T-helper 17 cell (primary cell): ENCODE measurements around the gene SDK1. TPM values are rescaled to one million over a fixed set of nuclear protein-coding genes. Genes with fewer than 3 reads are reported as not detected.

Source experiments
- ATAC-seq: fragments of 150-1000 bp; cut with Tn5 transposase; 2 replicates; pipeline ENCODE4 v1.10.0; 2021; ENCODE audit warnings: mild to moderate bottlenecking, moderate library complexity
- DNase-seq, 3 donors: peaks; one replicate each; pipeline versions ENCODE4 v3.0.0 to v3.0.0-alpha.2; 2020 to 2021
- H3K9me3 ChIP-seq: one replicate; pipeline ENCODE4 v1.7.0; 2013; ENCODE audit warnings: low read length, mild to moderate bottlenecking; ENCODE audit not compliant: control insufficient read depth, poor library complexity, severe bottlenecking
- H3K27ac Mint-ChIP-seq: one replicate; pipeline ENCODE4 v1.8.0; 2022; ENCODE audit warnings: mild to moderate bottlenecking, moderate library complexity, mixed read lengths
- H3K27me3 Mint-ChIP-seq: one replicate; pipeline ENCODE4 v1.8.0; 2022; ENCODE audit warnings: mixed read lengths
- H3K36me3 Mint-ChIP-seq: one replicate; pipeline ENCODE4 v1.8.0; 2022; ENCODE audit warnings: low read depth, mixed read lengths
- H3K4me1 Mint-ChIP-seq: one replicate; pipeline ENCODE4 v1.8.0; 2022; ENCODE audit warnings: mild to moderate bottlenecking, mixed read lengths
- H3K4me3 Mint-ChIP-seq: one replicate; pipeline ENCODE4 v1.8.0; 2022; ENCODE audit warnings: mild to moderate bottlenecking, moderate library complexity, mixed read lengths
- total RNA-seq, 4 donors: library from RNA in 2 of 4; stranded (reverse) in 2 of 4; gene quantifications; one replicate each; pipeline ENCODE4 v1.2.3 and lab custom pipeline; 2022 to 2026

The SDK1 gene
- total RNA-seq, 2 donors from 2014 or later = 0.12 to 0.13 TPM

DNA sequence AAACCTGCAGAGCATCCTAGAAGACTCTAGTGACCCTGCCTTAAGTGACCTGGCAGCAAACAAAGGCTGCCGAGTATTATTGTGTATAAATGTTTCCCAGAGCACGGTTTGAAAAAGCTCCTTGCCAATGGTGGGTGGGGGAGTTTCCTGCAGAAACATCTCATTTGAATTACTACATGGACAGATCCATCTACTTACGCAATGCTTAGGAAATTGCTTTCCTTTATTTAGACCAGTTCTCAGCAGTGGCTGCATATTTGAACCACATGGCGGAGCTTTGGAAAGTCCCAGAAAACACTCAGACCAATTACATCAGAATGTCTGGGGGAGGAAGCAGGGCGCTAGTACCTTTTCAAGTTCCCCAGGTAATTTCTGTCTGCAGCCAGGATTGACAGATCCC, 560.9 kb downstream of the SDK1 start:
- Mint-ChIP-seq H3K4me1 (no peaks in the 10 kb centered on the region), H3K36me3 (peaks cover 2% of the 10 kb centered on the region), H3K27ac (no peak overlapping the region), H3K27me3 (peaks cover 44% of the 10 kb centered on the region), H3K4me3 (no peak overlapping the region)
- no peaks in the 10 kb centered on the region for H3K9me3 ChIP-seq
- ATAC-seq = no peak
- no peak for DNase-seq

DNA sequence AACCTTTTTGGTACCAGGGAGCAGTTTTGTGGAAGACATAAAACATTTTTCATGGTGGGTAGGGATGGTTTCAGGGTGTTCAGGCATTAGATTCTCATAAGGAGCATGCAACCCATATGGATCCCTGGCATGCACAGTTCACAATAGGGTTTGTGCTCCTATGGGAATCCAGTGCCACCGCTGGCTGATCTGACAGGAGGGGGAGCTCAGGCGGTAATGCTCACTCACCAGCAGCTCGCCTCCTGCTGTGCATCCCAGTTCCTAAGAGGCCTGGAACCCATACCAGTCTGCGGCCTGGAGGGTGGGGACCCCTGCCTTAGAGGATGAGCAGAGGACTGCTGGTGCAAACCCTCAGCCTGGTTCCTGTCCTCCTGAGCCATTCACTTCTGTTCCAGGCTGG, 561.7 kb downstream of the SDK1 start:
- DNase-seq = no peak
- Mint-ChIP-seq H3K4me3 (no peak overlapping the region), H3K36me3 (peaks cover 2% of the 10 kb centered on the region), H3K27ac (no peak overlapping the region), H3K4me1 (no peaks in the 10 kb centered on the region), H3K27me3 (peaks cover 39% of the 10 kb centered on the region)
- no peak for ATAC-seq
- no peaks in the 10 kb centered on the region for H3K9me3 ChIP-seq

DNA sequence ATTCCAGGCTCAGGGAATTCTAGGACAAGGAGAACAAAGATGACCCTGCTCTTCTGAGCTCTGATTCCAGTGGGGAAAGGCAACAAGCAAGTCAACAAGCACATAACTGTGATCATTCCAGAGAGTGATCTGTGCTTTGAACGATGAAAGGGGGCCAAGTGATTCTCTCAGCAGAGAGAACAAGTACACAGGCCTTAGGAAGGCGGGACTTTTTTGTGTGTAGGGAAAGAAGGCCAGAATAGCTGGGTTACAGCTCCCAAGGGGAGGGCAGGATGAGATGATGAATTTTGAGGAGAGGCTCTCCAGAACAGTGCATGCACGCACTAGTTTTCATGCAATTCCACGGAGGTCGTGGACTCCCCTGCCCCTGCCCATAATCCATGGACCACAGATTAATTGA, 565.2 kb downstream of the SDK1 start:
- no peak overlapping the region for H3K4me3 Mint-ChIP-seq
- no peak overlapping the region for H3K27ac Mint-ChIP-seq
- ATAC-seq = no peak

DNA sequence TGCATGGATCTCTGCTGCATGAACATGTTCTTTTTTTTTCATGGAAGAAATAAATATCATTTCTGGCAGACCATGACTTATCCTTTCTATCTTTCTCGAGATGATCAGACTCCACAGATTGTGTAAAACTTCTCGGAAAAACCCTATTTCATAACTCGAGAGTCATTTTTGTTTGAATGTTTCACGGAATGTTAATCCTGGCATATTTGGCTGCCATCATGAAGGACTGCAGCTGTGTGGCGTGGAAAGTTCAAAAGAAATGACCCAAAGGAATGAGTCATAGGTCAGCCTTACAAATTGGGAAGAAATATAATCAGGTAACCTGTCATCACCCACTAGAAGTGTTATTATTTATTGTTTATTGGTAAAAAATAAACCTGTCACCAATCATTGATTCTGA, 566.8 kb downstream of the SDK1 start:
- H3K27ac Mint-ChIP-seq = no peak overlapping the region
- H3K36me3 Mint-ChIP-seq = peaks cover 2% of the 10 kb centered on the region
- ATAC-seq (no peak), DNase-seq (no peak)
- no peak overlapping the region for H3K4me3 Mint-ChIP-seq
- H3K9me3 ChIP-seq = no peaks in the 10 kb centered on the region
- peaks cover 23% of the 10 kb centered on the region for H3K27me3 Mint-ChIP-seq
- no peaks in the 10 kb centered on the region for H3K4me1 Mint-ChIP-seq

More for the DNA sequence above, 565.2 kb downstream of the SDK1 start:
- H3K9me3 ChIP-seq = no peaks in the 10 kb centered on the region
- Mint-ChIP-seq H3K27me3 (peaks cover 31% of the 10 kb centered on the region), H3K36me3 (peaks cover 2% of the 10 kb centered on the region), H3K4me1 (no peaks in the 10 kb centered on the region)
- no peak for DNase-seq

DNA sequence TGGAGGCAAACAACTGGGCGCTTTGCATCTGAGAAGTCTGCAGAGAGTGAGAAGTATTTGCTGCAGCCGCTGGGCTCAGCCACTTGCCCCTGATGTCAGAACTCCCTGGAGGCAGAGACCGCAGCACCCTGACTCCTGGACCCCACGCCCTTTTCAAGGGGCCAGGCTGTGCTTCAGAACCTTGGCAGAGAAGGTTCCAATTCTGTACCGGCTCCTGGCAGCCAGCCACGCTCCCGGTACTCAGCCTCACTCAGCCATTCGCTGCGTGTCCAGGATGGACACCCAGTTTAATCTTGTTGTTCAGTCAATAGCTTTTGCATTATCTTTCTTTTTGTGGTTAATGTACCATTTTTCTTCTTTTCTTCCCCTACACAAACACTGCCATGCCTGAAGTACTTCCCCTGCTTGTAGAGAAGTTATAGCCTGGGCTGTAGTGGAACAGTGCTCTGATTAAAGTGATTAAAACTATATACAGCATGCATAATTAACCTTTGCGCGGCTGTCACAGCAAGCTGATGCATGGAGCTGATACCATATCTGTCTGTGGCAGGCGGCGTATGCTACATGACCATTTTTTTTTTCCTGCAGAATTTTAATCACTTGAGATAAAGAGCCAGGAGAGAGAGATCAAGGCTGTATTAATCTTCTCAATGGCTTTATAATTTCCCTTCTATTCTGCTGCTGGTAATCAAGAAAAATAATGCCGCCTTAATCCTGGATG, 578.5 kb downstream of the SDK1 start:
- H3K4me3 Mint-ChIP-seq = no peak overlapping the region
- no peaks in the 10 kb centered on the region for H3K9me3 ChIP-seq
- DNase-seq (no peak), ATAC-seq (no peak)
- peaks cover 55% of the 10 kb centered on the region for H3K27me3 Mint-ChIP-seq
- no peaks in the 10 kb centered on the region for H3K36me3 Mint-ChIP-seq
- H3K27ac Mint-ChIP-seq = no peak overlapping the region
- no peaks in the 10 kb centered on the region for H3K4me1 Mint-ChIP-seq

DNA sequence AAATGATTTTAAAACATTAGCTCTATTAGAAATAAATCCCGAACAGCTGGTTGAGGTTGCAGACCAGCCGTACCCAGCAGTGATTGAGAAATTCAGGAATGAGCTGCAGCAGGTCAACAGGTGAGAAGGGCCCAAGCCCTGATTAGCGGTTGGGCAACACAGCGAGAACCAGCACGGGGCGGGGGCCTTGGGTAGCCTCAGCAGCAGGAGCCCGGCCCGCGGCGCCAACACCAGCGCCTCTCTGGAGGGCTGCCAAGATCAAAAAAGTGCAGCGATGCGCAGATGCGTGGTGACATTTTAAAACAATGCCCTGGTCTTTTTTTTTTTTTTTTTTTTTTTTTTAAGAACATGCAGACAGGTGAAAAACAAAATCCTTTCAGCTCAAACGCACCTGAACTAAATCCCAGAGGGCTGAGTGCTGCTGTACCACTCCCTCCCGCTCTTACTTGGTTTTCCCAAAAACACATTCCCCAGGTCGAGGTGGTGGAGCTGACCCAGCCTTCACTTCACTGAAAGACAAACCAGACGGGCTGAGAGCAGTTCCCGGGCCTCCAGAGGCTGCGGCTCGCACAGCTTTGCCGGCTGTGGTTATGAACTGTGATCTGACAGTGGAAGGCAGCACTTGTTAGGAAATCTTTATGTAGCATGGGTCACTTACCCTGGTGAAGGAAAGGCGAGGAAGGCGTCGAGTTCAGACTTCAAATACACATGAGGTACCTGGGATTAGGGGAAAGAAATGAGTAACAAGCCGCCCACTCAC, 579.4 kb downstream of the SDK1 start:
- Mint-ChIP-seq H3K27me3 (peaks cover 49% of the 10 kb centered on the region), H3K36me3 (no peaks in the 10 kb centered on the region), H3K27ac (no peak overlapping the region), H3K4me1 (no peaks in the 10 kb centered on the region), H3K4me3 (no peak overlapping the region)
- H3K9me3 ChIP-seq = no peaks in the 10 kb centered on the region
- ATAC-seq (no peak), DNase-seq (no peak)

DNA sequence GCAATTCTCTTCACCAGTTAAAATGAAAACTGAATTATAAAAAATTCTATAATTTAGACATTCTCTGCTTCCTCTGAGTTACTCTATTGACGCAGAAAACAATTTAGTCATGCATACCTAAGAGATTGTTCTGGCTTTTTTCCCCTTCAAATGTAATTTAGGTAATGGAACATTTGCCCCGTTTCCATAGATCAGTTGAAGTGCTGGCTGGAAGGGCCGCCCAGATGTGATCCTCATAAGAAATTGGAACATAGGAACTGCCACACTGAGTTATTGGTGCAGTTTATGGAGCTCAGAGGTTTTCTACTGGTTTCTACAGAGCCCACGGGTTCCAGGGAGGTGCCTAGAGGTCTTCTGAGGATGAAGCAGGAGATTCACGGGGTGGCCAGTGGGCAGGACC, 581.7 kb downstream of the SDK1 start:
- H3K4me1 Mint-ChIP-seq = no peaks in the 10 kb centered on the region
- no peaks in the 10 kb centered on the region for H3K36me3 Mint-ChIP-seq
- no peaks in the 10 kb centered on the region for H3K9me3 ChIP-seq
- DNase-seq = no peak
- no peak for ATAC-seq
- no peak overlapping the region for H3K27ac Mint-ChIP-seq
- peaks cover 41% of the 10 kb centered on the region for H3K27me3 Mint-ChIP-seq
- H3K4me3 Mint-ChIP-seq = no peak overlapping the region

DNA sequence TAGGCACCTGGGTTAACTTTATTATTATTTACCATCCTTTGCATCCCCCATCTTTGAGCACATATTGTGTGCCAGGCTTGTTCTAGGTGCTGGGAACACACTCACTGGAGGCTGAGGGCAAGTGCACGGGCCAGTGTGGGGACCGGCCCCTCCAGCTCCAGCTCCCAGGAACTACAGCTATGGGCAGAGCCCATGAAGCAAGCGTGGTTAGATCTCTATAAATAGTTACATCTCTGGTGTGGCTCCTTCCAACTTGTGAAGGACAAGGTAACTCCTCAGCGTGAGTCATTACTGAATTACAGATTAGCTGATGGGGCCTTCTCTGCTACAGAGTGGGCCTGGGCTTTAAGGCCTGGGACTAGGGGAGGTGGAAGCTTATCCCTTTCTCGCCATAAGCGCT, 583.5 kb downstream of the SDK1 start:
- Mint-ChIP-seq H3K4me3 (no peak overlapping the region), H3K4me1 (no peaks in the 10 kb centered on the region), H3K36me3 (no peaks in the 10 kb centered on the region), H3K27me3 (peaks cover 38% of the 10 kb centered on the region), H3K27ac (no peak overlapping the region)
- no peaks in the 10 kb centered on the region for H3K9me3 ChIP-seq
- no peak for DNase-seq
- ATAC-seq = no peak

DNA sequence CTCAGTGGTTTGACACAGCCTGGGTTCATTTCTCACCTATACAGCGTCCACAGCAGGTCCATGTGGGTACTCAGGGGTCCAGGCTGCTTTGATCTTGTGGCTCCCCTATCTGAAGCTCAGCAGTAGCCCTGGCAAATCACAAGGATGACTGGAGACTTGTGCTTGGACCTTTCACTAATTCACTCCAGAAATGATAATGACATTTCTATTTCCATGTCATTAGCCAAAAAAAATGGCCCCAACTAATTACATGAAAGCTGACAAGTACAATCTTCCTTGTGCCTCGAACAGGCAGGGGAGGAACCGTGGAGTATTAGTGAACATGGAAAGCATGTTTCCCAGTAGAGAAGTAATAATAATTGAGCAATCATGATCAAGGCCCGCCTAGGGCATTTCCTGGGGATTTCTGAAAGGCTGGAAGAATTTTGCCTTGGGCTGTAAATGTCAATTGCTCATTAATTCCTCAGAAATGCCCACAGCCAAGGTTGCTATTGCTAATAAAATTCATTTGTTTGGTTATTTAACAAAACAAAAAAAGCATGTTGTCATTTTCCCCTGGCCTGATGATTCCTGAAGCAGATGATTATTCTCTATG, 586.1 kb downstream of the SDK1 start:
- H3K4me1 Mint-ChIP-seq = no peaks in the 10 kb centered on the region
- no peaks in the 10 kb centered on the region for H3K9me3 ChIP-seq
- no peak overlapping the region for H3K27ac Mint-ChIP-seq
- no peaks in the 10 kb centered on the region for H3K36me3 Mint-ChIP-seq
- peaks cover 25% of the 10 kb centered on the region for H3K27me3 Mint-ChIP-seq
- no peak for ATAC-seq
- no peak for DNase-seq
- H3K4me3 Mint-ChIP-seq = no peak overlapping the region

DNA sequence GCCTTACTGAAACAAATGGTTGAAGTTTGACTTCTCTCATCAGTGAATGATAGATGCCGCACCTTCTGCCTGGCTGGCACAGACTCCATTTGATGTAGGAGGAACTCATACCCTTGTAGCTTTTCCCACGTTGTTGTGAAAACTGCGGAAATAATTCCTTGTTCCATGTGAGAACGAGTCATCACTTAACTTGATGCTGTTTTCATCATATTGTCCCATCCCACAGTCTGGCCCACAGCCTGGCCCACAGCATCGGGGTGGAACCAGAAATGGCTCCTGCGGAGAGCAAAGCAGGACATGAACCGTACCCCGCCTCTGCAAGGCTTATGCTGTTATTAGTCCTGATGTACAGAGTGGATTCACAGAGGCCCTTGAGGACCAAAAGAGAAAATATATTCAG, 587.0 kb downstream of the SDK1 start:
- H3K4me3 Mint-ChIP-seq = no peak overlapping the region
- peaks cover 34% of the 10 kb centered on the region for H3K27me3 Mint-ChIP-seq
- H3K9me3 ChIP-seq = no peaks in the 10 kb centered on the region
- no peaks in the 10 kb centered on the region for H3K36me3 Mint-ChIP-seq
- ATAC-seq (no peak), DNase-seq (no peak)
- no peaks in the 10 kb centered on the region for H3K4me1 Mint-ChIP-seq
- no peak overlapping the region for H3K27ac Mint-ChIP-seq

DNA sequence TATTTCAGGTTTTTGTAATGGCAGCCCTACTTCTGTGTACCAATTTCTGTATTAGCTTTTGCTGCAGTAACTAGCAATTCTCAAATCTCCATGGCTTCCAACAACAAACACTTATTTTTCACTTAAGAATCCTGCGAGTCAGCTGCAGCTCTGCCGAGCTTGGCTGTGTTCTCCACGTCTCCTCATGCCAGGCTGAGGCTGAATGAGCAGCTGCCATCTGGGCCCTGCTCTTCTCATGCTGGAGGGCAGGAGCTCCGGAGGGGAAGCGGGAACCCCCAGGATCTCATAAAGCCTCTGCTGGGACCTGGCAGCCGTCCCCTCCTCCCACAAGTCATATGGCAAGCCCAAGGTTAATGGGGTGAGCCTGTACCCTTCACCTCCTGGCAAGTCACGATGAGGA, 591.1 kb downstream of the SDK1 start:
- Mint-ChIP-seq H3K36me3 (no peaks in the 10 kb centered on the region), H3K4me3 (no peak overlapping the region), H3K4me1 (peaks cover 1% of the 10 kb centered on the region), H3K27ac (no peak overlapping the region), H3K27me3 (peaks cover 37% of the 10 kb centered on the region)
- no peaks in the 10 kb centered on the region for H3K9me3 ChIP-seq
- ATAC-seq (no peak), DNase-seq (no peak)

DNA sequence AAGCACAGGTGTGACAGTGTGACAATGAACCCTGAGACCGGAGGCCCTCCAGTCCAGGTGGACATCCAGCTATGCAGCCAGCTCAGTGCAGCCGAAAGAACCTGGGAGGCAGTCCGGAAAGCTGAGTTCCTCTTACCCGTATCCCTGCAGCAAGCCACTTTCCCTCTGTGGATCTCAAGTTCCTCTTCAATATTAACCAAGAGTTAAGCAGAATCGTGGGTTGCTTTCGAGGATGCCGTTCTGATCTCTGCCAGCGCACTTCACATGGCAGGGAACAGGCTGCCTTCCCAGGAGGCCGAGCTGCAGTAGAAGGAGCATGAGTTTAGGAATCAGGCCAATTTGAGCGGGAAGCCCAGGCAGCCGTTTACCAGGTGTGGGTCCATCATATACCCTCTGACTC, 591.6 kb downstream of the SDK1 start:
- H3K36me3 Mint-ChIP-seq = no peaks in the 10 kb centered on the region
- H3K27me3 Mint-ChIP-seq = peaks cover 39% of the 10 kb centered on the region
- H3K27ac Mint-ChIP-seq = no peak overlapping the region
- no peak overlapping the region for H3K4me3 Mint-ChIP-seq
- H3K4me1 Mint-ChIP-seq = peaks cover 5% of the 10 kb centered on the region
- H3K9me3 ChIP-seq = no peaks in the 10 kb centered on the region
- ATAC-seq (no peak), DNase-seq (no peak)

DNA sequence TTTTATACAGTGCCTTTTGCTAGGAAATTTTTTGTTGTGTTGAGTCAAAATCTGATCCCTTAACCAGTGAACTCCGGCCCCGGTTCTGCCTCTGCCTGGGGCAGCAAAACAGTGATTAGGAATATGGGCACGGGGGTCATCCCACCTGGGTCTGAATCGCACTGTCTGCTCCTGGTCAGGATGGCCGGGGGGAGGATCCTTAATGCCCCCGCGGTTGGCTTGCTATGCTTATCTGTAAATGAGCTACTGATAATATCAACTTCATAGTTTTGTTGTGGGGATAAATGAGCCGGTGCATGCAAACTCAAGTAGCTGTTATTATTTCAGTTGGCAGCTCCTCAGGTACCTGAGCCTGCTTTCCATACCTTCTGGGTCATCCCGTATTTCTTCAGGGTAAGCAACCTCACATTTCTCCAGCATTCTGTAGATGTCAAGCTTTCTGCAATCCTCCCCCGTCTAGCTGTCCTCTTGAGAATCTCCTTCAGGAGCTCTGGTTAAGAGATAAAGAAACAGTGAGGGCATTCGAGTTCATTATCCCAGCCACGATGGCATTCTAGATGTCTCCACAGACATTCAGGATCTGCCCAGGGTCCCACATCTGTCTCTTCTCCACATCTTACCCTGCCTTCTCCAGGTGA, 592.2 kb downstream of the SDK1 start:
- H3K9me3 ChIP-seq = no peaks in the 10 kb centered on the region
- Mint-ChIP-seq H3K4me3 (no peak overlapping the region), H3K4me1 (peaks cover 5% of the 10 kb centered on the region), H3K27ac (no peak overlapping the region), H3K27me3 (peaks cover 43% of the 10 kb centered on the region), H3K36me3 (no peaks in the 10 kb centered on the region)
- no peak for DNase-seq
- no peak for ATAC-seq
